Urinary bladder (tissue), 4 donors: ENCODE data around the gene ROR1. TPM values are rescaled to one million over a fixed set of nuclear protein-coding genes. Genes with fewer than 3 reads are reported as not detected.
A peak's percentile ranks its signal among the peaks of the same experiment; 100 is the strongest.

ENCODE experiments used
- DNase-seq: peaks from one replicate; pipeline ENCODE4 v3.0.0-alpha.2; 2015; ENCODE audit errors: extremely low spot score
- H3K27ac ChIP-seq: one replicate; pipeline ENCODE4 v1.5.1; 2013; ENCODE audit warnings: low read depth, mild to moderate bottlenecking, moderate library complexity
- H3K36me3 ChIP-seq: one replicate; pipeline ENCODE4 v1.6.1; 2013; ENCODE audit warnings: mild to moderate bottlenecking, moderate library complexity; ENCODE audit not compliant: insufficient read depth
- H3K4me1 ChIP-seq: one replicate; pipeline ENCODE4 v1.6.1; 2013; ENCODE audit warnings: mild to moderate bottlenecking, moderate library complexity; ENCODE audit not compliant: insufficient read depth
- H3K4me3 ChIP-seq: one replicate; pipeline ENCODE4 v1.5.1; 2013; ENCODE audit warnings: low read depth, low read length
- WGBS: extraction: QIAGEN DNeasy Blood & Tissue Kit; methylation state at CpG from one replicate; pipeline ENCODE4 v1.1.7; 2013; 5-methylcytosine and 5-hydroxymethylcytosine counted together
- polyA plus RNA-seq: library from polyadenylated mRNA; stranded (reverse); fragments of 200-250 nt; gene quantifications from one replicate; pipeline ENCODE4 v1.2.3, GENCODE V29; 2013
- total RNA-seq: library from RNA; depleted of rRNA; stranded (reverse); fragments of >200 nt; gene quantifications from one replicate; pipeline ENCODE4 v1.2.3, GENCODE V29; 2014
- donor health status: healthy with polysubstance abuse.
- donor health status: healthy.

ROR1 gene
- total and polyA plus RNA-seq, 2 donors, result 5.9 to 33.2 TPM

DNA sequence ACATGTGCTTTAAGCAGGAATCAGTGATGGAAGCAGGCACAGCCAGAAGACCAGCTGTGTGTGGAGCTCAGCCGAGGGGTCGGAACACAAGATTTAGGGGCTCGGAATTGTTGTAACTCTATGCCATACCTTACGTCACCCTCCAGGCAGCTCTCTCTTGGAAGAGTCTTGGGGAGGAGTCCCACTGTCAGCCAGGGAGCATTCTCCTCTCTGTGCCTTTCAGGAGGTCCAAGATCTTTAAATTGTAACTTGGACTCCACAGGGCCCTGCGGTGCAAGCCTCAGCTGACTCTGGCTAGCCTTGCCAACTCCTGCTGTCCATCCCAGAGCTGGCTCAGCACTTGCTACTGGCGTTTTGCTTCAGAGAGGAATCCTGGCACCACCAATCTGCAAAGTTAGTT, 26.4 kb upstream of the ROR1 start:
- WGBS, result 36% methylated on average over 6 of the region's 6 CpGs
- Histone ChIP-seq H3K27ac (no peak overlapping the region), H3K36me3 (no peaks in the 10 kb centered on the region), H3K4me1 (no peaks in the 10 kb centered on the region), H3K4me3 (no peak overlapping the region)
- DNase-seq, result peak; percentile 65

DNA sequence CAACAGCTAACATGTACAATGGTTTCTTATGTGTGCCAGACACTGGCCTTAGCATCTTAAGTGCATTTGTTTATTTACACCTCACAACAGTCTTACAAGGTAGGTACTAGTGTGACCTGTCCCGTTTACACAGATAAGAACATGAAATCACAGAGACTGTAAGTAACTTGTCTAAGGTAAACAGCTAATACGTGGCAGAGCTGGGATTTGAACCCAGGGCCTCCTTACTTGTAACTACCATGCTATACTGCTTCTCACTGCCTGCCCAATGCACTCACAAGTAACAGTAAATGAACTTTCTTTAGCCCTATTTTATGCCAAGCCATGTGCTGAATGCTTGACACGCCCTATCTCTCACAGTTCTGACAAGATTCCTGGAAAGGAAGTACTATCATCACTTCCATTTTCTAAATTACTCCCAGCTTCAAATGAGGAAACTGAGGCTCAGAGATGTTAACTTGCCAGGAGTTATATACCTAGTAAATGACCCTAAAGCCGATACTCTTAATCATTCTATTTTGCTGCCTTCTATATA, 25.7 kb upstream of the ROR1 start:
- no peaks in the 10 kb centered on the region for H3K36me3 ChIP-seq
- H3K27ac ChIP-seq, result no peak overlapping the region
- no peaks in the 10 kb centered on the region for H3K4me1 ChIP-seq
- DNase-seq, result no peak
- 80% methylated on average over 4 of the region's 4 CpGs for WGBS
- H3K4me3 ChIP-seq, result no peak overlapping the region

DNA sequence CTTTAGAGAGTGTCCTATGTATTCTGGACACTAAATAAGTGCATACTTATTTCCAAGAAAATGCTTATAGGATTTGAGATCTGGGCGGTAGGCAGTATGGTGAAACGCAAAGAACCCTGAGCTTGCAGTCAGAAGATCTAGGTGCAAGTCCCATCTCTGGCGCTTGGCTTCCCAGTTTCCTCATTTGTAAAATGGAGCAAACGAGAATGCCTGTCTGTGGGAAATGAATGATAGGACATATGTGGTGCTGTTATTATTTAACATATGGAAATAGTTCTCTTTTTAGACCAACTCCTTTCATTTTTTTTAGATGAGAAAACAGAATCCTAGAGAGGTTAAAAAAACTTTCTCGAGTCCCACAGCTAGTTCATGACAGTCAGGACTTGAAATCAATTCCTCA, 25.2 kb upstream of the ROR1 start:
- Histone ChIP-seq H3K4me3 (no peak overlapping the region), H3K4me1 (no peaks in the 10 kb centered on the region), H3K36me3 (no peaks in the 10 kb centered on the region), H3K27ac (no peak overlapping the region)
- WGBS, result 92% methylated on average over 5 of the region's 5 CpGs
- no peak for DNase-seq

DNA sequence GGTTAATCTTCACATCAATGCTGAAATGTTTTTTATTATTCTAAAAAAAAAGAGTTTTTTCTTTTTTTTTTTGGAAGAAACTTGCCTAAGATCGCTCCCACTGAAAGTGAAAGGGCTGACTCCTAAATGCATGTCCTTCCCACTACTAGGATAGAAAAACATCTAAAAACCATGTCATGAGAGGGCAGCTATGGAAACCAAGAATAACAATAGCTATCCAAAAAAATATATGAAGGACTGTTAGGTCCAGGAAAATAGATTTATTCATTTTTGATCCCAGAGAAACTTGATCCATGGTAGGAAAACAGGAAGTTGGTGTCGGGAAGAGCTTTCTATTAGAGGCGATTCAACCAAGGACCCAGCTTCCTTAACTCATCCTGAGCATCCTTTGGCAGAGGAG, 23.1 kb upstream of the ROR1 start:
- H3K4me1 ChIP-seq, result no peaks in the 10 kb centered on the region
- no peak for DNase-seq
- H3K27ac ChIP-seq, result no peak overlapping the region
- no peaks in the 10 kb centered on the region for H3K36me3 ChIP-seq
- no peak overlapping the region for H3K4me3 ChIP-seq
- WGBS, result 74% methylated on average over 3 of the region's 3 CpGs

DNA sequence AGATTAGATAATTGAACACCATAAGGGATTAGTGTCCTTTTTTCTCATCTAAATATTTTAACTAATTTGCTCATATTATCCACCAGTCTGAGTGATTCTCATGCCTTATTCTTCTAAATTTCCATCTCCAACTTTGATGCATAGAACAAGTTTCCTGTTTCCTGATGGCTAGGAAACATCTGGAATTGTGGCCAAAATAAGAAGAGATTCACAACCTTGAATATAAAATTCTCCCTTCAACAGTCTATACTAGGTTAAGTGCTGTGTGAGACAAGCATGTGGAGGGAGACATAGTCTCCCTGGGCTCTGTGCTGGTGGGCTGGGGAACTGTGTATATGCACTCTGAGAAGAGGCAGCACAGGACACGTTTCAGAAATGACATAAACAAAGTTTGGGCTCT, 21.6 kb upstream of the ROR1 start:
- 65% methylated on average over 1 of the region's 1 CpG for WGBS
- no peak for DNase-seq
- no peaks in the 10 kb centered on the region for H3K36me3 ChIP-seq

DNA sequence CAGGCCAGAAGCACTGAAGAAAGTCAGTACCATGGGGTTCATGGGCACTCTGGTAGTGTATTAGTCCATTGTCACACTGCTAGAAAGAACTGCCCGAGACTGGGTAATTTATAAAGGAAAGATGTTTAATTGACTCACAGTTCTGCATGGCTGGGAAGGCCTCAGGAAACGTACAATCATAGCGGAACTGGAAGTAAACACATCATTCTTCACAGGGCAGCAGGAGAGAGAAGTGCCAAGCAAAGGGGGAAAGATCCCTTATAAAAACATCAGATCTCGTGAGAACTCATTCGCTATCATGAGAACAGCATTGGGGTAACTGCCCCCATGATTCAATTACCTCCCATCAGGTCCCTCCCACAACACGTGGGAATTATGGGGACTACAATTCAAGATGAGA, 20.2 kb upstream of the ROR1 start:
- Histone ChIP-seq H3K4me1 (no peaks in the 10 kb centered on the region), H3K27ac (no peak overlapping the region), H3K4me3 (no peak overlapping the region), H3K36me3 (no peaks in the 10 kb centered on the region)
- 64% methylated on average over 6 of the region's 6 CpGs for WGBS
- no peak for DNase-seq

More for the DNA sequence above, 21.6 kb upstream of the ROR1 start:
- H3K4me1 ChIP-seq, result no peaks in the 10 kb centered on the region
- H3K4me3 ChIP-seq, result no peak overlapping the region
- H3K27ac ChIP-seq, result no peak overlapping the region

DNA sequence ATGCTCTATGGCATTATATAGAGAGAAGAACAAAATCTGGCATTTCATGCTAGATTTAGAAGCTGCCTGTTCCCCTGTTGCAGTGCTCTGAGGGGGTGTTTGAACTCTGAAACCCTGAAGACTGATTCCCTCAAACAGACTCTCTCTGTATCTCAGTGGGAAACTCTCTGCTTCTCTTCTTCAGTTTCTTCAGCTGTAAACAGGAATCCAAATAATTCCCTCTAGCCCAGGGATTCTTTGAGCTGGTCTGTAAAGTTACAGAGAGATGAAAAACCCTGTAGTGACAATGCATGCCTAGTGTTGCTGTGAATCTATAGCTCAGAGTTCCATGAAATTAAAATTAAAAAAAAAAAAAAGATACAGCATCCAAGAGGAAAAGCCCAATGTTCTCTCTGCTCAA, 17.0 kb upstream of the ROR1 start:
- no peak for DNase-seq
- Histone ChIP-seq H3K36me3 (no peaks in the 10 kb centered on the region), H3K4me3 (no peak overlapping the region), H3K27ac (no peak overlapping the region), H3K4me1 (no peaks in the 10 kb centered on the region)

DNA sequence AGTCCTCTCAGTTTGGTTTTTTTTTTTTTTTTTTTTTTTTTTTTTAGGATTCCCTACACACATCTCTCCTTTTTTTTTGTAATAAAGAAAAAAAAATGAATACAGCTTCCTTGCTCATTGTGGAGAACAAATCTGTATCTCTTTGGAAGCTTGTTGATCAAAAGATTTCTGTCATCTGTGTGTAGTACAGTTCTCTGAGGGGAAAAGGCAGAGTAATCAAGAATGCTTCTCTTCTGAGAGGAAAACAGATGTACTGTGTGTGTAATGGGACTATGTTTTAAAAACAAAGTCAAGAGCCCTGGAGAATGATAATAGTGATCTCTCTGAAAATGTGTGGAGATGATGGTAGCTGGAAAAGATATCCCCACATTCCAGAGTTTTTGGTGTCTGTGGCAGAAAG, 16.5 kb upstream of the ROR1 start:
- no peak for DNase-seq
- Histone ChIP-seq H3K36me3 (no peaks in the 10 kb centered on the region), H3K4me1 (no peaks in the 10 kb centered on the region), H3K4me3 (no peak overlapping the region), H3K27ac (no peak overlapping the region)

DNA sequence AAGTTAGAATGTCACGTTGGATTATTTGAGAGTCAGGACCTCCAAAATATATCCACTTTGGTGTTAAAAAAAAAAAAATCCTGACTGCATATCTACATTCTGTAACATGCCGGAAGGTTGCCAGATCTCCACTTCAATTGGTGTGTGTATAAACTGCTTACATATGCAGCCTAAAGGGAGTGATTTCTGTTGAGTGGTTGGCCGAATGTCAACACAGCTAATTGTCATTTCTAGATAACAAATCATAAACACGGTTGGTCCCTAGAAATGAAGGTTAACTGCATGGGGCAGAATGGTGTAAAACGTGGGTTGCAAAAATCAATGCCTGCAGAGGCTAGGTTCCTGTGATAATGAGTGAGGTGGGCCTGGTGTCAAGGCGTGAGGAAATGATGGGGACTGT, 15.0 kb upstream of the ROR1 start:
- no peak overlapping the region for H3K4me3 ChIP-seq
- no peak for DNase-seq
- 64% methylated on average over 6 of the region's 6 CpGs for WGBS
- no peaks in the 10 kb centered on the region for H3K36me3 ChIP-seq
- no peaks in the 10 kb centered on the region for H3K4me1 ChIP-seq
- no peak overlapping the region for H3K27ac ChIP-seq

DNA sequence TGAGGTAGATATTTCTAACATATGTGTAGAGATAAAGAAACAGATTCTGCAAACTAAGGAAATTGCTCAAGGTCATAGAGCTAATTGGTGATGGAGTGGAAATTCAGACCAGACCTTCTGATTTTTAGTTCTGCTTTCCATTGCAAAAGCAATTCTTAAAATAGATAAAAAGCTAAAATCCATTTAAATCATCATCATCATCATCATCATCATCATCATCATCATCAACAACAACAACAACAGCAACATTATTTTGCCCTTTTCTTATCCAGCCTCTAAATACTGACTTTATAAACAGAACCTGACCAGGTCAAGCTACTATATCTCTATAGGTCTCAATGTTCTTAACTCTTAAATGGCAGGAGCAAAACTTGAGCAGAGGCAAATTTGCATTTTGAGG, 14.0 kb upstream of the ROR1 start:
- no peaks in the 10 kb centered on the region for H3K4me1 ChIP-seq
- DNase-seq, result no peak
- H3K27ac ChIP-seq, result no peak overlapping the region
- H3K4me3 ChIP-seq, result no peak overlapping the region
- no peaks in the 10 kb centered on the region for H3K36me3 ChIP-seq

DNA sequence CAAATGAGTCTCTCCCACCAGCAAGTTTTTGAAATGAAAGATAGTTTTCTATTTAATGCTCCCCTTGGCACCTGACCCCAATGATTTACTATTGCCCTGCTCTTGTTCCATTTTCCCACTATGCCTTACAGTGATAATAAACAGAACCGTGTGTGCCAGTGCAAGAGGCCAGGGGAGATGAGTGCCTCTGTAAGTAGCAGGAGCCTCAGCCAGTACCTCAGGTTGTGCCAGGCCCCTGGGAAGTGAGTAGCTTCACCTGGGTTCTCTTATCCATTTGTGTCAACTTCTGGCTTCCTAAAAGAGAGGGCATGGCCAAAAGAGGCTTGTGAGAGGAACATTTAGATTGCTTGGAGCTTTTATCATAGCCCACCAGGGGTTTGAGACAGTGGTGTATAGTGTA, 3.4 kb upstream of the ROR1 start:
- Histone ChIP-seq H3K4me3 (no peak overlapping the region), H3K27ac (no peak overlapping the region), H3K4me1 (no peaks in the 10 kb centered on the region), H3K36me3 (no peaks in the 10 kb centered on the region)
- WGBS, result 72% methylated on average over 1 of the region's 1 CpG
- no peak for DNase-seq

DNA sequence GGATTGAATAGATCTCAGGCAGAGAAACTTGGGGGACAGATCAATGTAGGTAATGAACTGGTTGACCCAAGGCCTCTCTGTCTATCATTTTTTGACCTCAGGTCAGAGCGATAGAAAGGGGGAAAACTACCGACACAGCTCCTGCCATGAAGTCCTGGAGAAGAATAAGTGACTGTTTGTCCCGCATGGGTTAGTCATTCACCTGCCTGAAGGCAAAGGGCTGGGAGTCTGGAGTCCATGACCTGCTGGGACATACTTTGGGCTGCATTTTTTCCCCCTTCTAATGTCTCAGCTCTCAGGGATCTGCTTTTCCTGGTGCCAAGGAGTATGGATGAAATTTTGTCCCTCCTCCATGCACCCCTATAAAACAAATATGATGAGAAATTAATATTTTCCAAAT, 1.6 kb upstream of the ROR1 start:
- DNase-seq, result no peak
- WGBS, result over 99% methylated on average over 3 of the region's 3 CpGs

DNA sequence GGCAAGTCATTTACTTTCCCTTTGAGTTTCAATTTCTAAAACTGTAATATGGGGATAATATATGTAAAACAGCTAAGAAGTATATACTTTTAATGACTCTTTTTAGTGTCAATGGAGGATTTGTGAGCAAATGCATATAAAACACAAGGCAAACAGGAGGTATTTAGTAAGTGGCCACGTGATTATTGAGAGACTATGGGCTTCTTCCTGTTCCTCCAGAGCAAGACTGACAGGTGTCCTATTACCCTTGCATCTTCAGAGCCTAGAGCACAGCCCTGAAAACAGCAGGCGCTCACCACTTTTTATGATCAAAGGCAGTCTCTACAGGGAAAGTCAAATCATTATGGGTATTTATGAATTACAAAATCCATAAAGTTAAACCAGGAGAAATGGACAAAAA, 941 bp upstream of the ROR1 start:
- H3K36me3 ChIP-seq, result no peaks in the 10 kb centered on the region
- 72% methylated on average over 2 of the region's 2 CpGs for WGBS
- no peak overlapping the region for H3K4me3 ChIP-seq
- no peak for DNase-seq
- peaks cover 3% of the 10 kb centered on the region for H3K4me1 ChIP-seq
- no peak overlapping the region for H3K27ac ChIP-seq

More for the DNA sequence above, 1.6 kb upstream of the ROR1 start:
- Histone ChIP-seq H3K4me1 (peaks cover 3% of the 10 kb centered on the region), H3K36me3 (no peaks in the 10 kb centered on the region), H3K4me3 (no peak overlapping the region), H3K27ac (no peak overlapping the region)

DNA sequence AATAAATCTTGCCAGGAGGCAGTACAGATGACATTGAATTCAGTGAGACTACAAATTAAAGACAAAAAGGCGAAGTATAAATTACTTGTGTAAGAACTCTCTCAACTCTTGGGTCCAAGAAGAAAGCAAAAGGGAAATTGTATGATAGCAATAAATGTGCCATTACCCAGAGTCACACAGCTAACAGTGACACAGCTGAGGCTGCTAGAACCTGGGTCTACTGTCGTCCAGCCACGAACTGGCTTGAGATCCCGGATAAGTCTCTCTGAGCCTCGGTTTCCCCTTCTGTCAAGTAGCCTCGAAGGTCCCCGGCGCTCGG, 362 bp upstream of the ROR1 start:
- 9% methylated on average over 9 of the region's 9 CpGs for WGBS
- H3K4me3 ChIP-seq, result no peak overlapping the region
- H3K4me1 ChIP-seq, result peaks cover 3% of the 10 kb centered on the region
- no peaks in the 10 kb centered on the region for H3K36me3 ChIP-seq
- no peak overlapping the region for H3K27ac ChIP-seq
- no peak for DNase-seq

DNA sequence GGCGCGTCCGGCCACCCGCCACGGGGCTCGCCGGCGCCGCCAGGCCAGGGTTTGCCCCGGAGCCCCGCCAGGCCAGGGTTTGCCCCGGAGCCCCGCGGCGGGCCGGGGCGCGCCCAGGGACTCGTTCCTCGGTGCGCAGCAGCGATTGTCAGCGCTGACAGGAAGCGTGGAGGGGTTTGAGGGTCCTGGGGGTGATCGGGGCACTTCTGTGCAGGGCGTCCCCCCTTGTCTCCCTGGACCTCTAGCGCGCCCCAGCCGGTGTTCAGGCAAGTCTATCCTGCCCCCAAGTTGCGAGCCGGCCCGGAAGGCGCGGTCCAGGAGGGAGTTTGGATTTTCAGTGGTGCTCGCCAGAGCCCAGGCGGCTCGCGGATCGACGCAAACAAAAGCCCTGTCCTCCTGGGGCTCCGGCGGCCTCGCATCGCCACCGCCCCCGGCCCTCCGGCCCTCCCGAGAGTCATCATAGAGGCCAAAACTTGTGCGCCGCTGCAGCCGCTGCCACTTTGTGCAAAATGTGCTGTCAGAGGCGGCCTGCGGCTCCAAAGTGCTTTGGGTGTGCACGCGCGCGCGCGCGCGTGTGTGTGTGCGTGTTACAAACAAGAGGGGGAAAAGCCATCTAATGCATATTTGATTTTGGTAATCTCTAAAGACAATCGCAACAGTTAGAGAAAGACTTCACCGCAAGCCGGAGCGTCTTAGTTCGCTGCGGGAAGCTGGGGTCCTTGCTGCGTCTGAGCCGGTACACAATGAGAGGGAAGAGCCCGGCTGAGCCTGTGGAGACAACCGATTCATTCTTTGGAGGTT, 1.0 kb downstream of the ROR1 start:
- no peak for DNase-seq
- under 1% methylated on average over 72 of the region's 72 CpGs for WGBS
- Histone ChIP-seq H3K36me3 (no peaks in the 10 kb centered on the region), H3K4me3 (peak overlapping the region; percentile 69), H3K4me1 (peaks cover 3% of the 10 kb centered on the region), H3K27ac (no peak overlapping the region)
